Activated T-helper 2 cell treated with anti-CD3 and anti-CD28 coated beads, Interferon-gamma antibody, Interleukin-2, Interleukin-4, amounts not matched to agents 10 μg/mL and 5 μg/mL and 100 μg/mL, durations not matched to agents 14 hours and 24 hours and 36 hours (primary cell): ENCODE results near the gene SFT2D2. TPM values are rescaled to one million over a fixed set of nuclear protein-coding genes. Genes with fewer than 3 reads are reported as not detected.

Experiments
- total RNA-seq: library from RNA; stranded (reverse); gene quantifications from 2 replicates; pipeline ENCODE4 v1.2.3, GENCODE V29; 2022

SFT2D2 gene
- total RNA-seq, 1 donor from 2014 or later = 106 TPM

Other genes with a start within 250 kb of the SFT2D2 start
- gene GPR161, start 89.1 kb upstream of the SFT2D2 start, total RNA-seq = 1.3 and 2.4 TPM in 2 replicates
- 59.9 and 63.4 TPM in 2 replicates for gene TIPRL, start 47.0 kb upstream of the SFT2D2 start, total RNA-seq
- 6.5 and 7.6 TPM in 2 replicates for gene TBX19, start 54.9 kb downstream of the SFT2D2 start, total RNA-seq